Hematopoietic multipotent progenitor cell (in vitro differentiated cells): ENCODE data around the gene PRMT7. TPM values are rescaled to one million over a fixed set of nuclear protein-coding genes. Genes with fewer than 3 reads are reported as not detected.

ENCODE experiments used
- DNase-seq, 3 donors: peaks; one replicate each; pipeline ENCODE4 v3.0.0-alpha.2; 2011 to 2015; ENCODE audit warnings: low read depth in 2 of 3, low spot score in 2 of 3
- total RNA-seq: library from RNA; depleted of rRNA; stranded (reverse); fragments of >200 nt; gene quantifications from one replicate; pipeline ENCODE4 v1.2.3, GENCODE V29; 2012

Gene PRMT7
- total RNA-seq, 1 donor: 85.9 TPM

DNA sequence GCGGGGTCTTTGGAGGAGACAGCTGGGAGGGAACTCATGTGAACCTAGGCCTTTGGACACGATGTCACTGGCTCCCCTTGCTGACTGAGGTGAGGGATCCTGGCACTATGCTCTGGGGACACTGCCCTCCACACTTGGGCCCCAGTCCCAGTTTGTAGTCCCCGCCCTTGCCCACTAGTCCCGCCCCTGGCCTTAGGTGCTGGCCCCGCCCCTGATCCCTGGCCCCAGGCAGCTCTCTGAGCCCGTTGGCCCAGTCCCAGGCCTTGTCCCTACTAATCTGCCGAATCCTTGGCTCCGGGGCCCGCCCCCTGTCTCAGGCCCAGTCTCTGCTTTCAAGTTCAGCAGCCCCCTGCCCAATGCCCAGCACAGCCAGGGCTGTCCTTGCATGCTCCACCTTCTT, 76.5 kb downstream of the PRMT7 start:
- no peak for DNase-seq

DNA sequence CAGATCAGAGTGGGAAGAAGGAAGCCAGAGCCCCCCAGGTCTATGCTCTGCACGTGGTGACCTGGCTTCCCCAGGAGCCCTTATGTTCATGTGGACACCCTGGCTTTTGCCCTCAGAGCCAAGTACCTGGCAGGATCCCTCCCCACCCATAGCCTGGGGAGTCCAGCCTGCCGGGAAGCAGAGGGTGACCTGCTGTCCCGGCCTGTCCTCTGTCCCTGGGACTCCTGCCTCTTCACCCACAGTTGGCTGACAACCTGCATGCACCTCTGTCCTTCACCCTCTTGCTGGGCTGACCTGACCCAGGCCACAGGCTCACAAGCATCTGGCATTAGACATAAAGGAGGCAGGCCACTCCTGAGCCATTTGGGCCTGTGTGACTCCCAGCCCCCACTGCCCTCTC, 77.3 kb downstream of the PRMT7 start:
- DNase-seq: no peak

GRCh38 chr16:68389006-68389405, 78.2 kb downstream of the PRMT7 start:
- no peak for DNase-seq

DNA sequence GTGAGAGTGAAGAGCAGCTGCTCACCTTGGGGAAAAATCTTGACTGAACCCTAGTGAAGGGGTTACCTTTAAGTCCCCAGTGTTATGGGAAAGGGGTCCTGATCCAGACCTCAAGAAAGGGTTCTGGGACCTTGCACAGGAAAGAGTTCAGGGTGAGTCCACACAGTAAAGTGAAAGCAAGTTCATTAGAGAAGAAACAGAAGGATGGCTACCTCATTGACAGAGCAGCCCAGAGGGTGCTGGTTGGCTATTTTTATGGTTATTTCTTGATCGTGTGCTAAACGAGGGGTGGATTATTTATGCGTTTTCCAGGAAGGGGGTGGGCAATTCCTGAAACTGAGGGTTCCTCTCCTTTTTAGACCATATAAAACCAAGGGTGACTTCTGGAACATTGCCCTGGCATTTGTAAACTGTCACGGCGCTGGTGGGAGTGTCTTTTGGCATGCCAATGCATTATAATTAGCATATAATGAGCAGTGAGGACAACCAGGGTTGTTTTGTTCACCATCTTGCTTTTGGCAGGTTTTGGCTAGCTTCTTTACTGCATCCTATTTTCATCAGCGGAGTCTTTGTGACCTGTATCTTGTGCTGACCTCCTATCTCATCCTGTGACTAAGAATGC, 79.0 kb downstream of the PRMT7 start:
- DNase-seq: no peak

GRCh38 chr16:68393333-68393732, 82.5 kb downstream of the PRMT7 start:
- DNase-seq: no peak

- no peak for DNase-seq
These were observed 84.5 kb downstream of the PRMT7 start for GRCh38 chr16:68395167-68395786.

DNA sequence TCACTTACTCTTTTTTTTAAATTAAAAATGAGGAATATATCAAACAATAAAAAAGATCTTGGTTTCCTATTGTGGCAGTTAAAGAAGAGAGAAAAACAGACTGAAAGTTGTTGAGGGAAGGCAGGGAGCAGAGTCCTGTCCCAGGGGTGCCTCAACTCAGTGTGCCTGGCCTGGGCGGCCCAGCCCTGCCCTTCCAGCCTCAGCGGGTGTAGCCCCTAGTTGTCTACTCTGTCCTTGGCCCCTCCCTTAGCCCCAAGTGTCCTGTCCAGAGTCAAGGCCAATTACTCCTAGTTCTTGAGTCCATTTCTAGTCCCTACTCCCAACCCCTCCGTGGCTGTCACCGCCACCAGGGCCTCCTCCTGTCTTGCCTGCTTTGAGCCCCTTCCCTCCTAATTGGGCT, 85.0 kb downstream of the PRMT7 start:
- no peak for DNase-seq

- peak in 2 of 3 donors; percentile 30 to 72 for DNase-seq
These were observed 85.7 kb downstream of the PRMT7 start for GRCh38 chr16:68396481-68396880.

GRCh38 chr16:68397710-68398201, 86.9 kb downstream of the PRMT7 start:
- DNase-seq: no peak

DNA sequence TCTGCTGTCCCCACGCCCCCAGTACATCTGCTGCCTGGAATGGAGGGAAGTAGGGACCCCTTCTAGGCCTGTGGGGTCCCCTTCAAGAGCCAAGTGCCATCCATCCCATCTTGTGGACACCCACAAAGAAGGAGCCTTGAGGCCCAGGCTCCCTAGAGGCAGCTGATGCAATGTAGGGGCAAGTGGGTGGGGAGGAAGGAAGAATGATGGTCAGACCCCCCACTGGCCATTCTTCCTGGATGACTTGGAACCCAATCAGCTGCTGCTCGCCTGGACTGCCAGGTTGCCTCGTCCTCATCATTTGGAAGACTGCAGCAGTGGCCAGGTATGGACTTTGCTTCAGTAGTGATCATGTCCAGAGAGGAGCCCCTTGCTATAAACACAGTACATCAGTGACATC, 88.6 kb downstream of the PRMT7 start:
- DNase-seq: no peak

GRCh38 chr16:68400083-68400923, 89.5 kb downstream of the PRMT7 start:
- DNase-seq: no peak

DNA sequence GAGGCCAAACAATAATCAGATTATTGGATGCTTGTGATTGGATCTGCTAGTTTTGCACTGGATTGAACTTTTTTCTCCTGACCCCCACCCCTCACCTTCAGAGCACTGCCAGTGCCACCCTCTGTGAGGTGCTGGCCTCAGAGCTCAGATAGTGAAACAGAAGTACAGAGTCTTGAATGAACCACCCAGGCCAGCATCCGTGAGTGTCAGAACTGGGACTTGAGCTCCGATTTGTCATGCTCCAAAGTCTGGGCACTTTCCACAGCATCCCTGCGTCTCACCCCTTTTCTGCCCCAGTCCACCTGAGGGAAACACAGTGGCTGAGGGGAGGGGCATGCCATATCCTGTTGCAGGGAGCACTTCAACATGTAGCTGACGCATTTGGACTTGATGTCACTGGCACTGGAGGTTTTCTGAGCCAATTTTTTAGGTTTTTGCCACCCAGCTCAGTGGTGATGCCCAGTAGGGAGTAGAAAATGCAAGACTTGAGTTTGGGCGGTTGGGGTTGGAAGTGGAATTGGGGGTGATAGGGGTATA, 90.2 kb downstream of the PRMT7 start:
- DNase-seq: no peak

DNA sequence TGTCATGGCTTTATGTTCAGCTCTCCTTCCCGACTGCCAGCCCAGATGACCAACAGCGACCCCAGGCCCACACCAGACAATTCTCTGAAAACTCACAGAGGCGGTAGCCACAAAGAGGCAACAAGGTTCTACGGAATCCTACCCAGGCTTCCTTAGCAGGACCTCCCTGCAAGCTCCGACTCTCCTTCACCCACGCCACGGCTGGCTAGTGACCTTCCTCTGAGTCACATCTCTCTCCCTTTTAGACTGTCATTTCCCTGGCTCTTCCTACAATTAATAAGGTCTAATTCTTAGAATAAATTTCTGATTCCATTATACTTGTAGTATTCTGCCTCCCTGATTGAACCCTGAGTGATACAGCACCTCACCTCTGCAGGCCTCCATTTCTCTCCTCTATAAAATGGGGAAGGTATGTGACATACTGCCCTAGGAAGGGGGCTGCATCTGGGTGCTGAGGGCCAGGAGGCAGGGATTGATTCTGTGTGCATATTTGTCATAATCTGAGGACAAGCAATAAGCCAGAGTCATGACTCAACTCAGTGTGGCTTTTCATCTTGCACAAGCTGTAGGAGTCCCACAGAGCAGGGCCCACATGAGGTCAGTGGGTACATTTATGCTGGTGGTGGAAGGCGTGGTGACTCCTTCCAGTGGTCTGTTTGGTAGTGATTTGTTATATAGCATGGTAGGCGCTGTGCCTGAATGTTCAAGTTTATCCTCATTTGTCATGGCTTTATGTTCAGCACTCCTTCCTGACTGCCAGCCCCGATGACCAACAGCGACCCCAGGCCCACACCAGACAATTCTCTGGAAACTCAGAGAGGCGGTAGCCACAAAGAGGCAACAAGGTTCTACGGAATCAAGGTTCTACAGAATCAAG, 91.3 kb downstream of the PRMT7 start:
- no peak for DNase-seq

DNA sequence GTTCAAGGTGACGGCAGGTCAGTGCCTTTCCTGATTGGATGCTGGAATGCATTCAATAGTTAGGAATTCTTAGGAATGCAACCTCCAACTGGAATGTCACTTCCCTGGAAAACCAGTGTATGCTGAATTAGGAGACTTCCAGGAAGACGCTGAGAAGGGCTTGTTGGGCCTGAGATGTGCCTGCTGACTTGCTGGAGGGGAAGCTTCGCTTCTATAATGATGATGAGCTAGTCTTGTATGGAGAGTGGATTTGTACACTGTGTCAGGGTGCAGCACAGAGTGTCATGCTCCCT, 91.9 kb downstream of the PRMT7 start:
- no peak for DNase-seq

GRCh38 chr16:68403177-68403576, 92.4 kb downstream of the PRMT7 start:
- DNase-seq: no peak

- no peak for DNase-seq
These were observed 92.9 kb downstream of the PRMT7 start for GRCh38 chr16:68403704-68404103.

DNA sequence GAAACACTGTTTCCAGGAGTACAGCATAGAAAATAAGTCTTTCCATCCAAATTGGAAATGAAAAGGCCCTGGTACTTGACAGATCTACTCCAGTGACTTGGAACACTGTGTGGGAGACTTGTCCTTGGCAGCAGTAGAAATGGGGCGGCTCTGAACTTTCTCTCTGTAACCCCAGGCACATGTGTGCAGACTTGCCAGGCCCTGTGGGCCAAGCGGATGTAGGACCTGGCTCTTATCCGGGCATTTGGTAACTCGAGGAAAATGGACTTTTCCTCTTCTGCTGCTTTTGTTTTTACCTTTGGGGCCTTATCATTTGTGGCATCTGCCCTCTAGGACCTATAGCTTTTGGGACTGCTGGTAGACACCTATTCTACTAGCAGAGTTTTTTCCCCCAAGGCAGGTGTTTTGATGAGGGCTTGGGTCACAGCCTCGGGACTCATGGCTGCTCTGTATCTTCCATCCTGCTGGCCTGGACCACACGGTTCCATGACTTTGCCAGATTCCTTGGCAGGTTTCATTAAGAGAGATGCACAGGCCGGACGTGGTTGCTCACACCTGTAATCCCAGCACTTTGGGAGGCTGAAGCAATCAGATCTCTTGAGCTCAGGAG, 94.0 kb downstream of the PRMT7 start:
- no peak for DNase-seq

DNA sequence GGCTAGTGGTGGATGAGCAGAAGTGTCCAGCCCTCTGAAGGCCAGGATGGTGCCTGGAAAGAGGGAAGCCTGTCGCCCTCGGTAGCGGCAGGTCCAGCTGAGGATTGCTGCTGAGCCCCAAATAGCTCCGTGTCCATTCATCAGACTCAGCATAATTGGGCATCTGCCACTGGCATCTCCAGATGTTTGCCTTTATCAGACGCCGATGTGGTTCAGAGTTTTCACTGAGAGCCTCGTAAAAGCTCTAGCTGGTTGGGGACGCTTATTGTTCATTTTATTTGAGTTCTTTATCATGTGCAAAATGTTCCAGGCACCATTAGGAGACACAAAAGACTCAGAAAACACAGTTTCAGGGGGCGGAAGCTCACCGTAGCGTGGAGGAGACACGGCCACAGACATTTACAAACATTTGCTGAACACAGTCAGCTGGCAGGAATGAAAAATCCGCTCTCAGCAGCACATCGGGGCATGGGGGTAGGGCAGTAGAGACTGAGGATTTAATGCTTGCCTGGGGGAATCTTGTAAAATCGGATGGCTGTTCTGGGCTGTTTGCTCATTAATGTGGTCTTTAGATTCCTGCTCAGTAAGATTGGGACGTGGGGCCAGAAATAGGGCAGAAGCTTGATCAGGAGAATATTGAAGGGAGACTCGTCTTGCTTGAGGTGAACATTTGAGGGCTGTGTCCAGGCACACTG, 95.8 kb downstream of the PRMT7 start:
- no peak for DNase-seq
